GM19023 (cell line): ENCODE data around the gene TANC1.

Experiments
- ATAC-seq: cut with Tn5 transposase; IDR thresholded peaks from one replicate; pipeline ENCODE4 v1.9.1; 2021; ENCODE audit warnings: mild to moderate bottlenecking, moderate library complexity; ENCODE audit not compliant: unreplicated experiment

The TANC1 gene

GRCh38 chr2:159243529-159243928 is 275.1 kb downstream of the TANC1 start:
- no peak for ATAC-seq

- ATAC-seq: no peak
These were observed 278.0 kb downstream of the TANC1 start for GRCh38 chr2:159246325-159246988.

- no peak for ATAC-seq
These were observed 281.7 kb downstream of the TANC1 start for GRCh38 chr2:159249990-159250715.

- no peak for ATAC-seq
These were observed 283.1 kb downstream of the TANC1 start for GRCh38 chr2:159251296-159252173.

GRCh38 chr2:159252905-159253304 is 284.5 kb downstream of the TANC1 start:
- ATAC-seq: no peak

- ATAC-seq: no peak
These were observed 287.7 kb downstream of the TANC1 start for GRCh38 chr2:159256159-159256558.

GRCh38 chr2:159262226-159262625 is 293.8 kb downstream of the TANC1 start:
- no peak for ATAC-seq

- no peak for ATAC-seq
These were observed 294.5 kb downstream of the TANC1 start for GRCh38 chr2:159262904-159263303.

- ATAC-seq: no peak
These were observed 296.7 kb downstream of the TANC1 start for GRCh38 chr2:159265171-159265576.

- peak; percentile 70 for ATAC-seq
These were observed 298.1 kb downstream of the TANC1 start for GRCh38 chr2:159266554-159266953.

GRCh38 chr2:159267921-159268320 is 299.5 kb downstream of the TANC1 start:
- no peak for ATAC-seq

GRCh38 chr2:159270744-159271379 is 302.4 kb downstream of the TANC1 start:
- no peak for ATAC-seq

GRCh38 chr2:159272156-159272555 is 303.7 kb downstream of the TANC1 start:
- ATAC-seq: no peak

GRCh38 chr2:159275111-159275510 is 306.7 kb downstream of the TANC1 start:
- no peak for ATAC-seq

GRCh38 chr2:159279700-159280099 is 311.3 kb downstream of the TANC1 start:
- no peak for ATAC-seq

- no peak for ATAC-seq
These were observed 312.6 kb downstream of the TANC1 start for GRCh38 chr2:159281002-159281401.
